ENCODE data around the gene SMURF1. TPM values are rescaled to one million over a fixed set of nuclear protein-coding genes. Genes with fewer than 3 reads are reported as not detected.

The SMURF1 gene
- total RNA-seq, 1 donor from 2014 or later = 44.7 TPM

GRCh38 chr7:99033765-99034164 lies 110.1 kb downstream of the SMURF1 start:
- Histone ChIP-seq H3K27me3 (ENCODE audit: insufficient read depth, low read length) (no peaks in the 10 kb centered on the region), H3K4me3 (ENCODE audit: insufficient read depth, low read depth, low read length) (no peak overlapping the region), H3K79me2 (ENCODE audit: insufficient read depth, low read length) (peaks cover 5% of the 10 kb centered on the region), H3K9ac (ENCODE audit: low read length) (no peak overlapping the region), H3K4me1 (ENCODE audit: insufficient read depth, low read length) (peaks cover 3% of the 10 kb centered on the region), H3K36me3 (ENCODE audit: insufficient read depth, low read length) (peaks cover 72% of the 10 kb centered on the region), H3K9me3 (ENCODE audit: insufficient read depth, low read depth, low read length) (peaks cover 3% of the 10 kb centered on the region), H4K20me1 (ENCODE audit: insufficient read depth, low read length) (peaks cover 71% of the 10 kb centered on the region), H3K4me2 (ENCODE audit: low read length) (no peak overlapping the region), H2AFZ (ENCODE audit: low read depth, low read length) (no peak overlapping the region), H3K27ac (ENCODE audit: low read depth, low read length) (no peak overlapping the region)
- no peak overlapping the region for H3K27ac Mint-ChIP-seq (ENCODE audit: unreplicated experiment)
- TF ChIP-seq, protein P1, sequence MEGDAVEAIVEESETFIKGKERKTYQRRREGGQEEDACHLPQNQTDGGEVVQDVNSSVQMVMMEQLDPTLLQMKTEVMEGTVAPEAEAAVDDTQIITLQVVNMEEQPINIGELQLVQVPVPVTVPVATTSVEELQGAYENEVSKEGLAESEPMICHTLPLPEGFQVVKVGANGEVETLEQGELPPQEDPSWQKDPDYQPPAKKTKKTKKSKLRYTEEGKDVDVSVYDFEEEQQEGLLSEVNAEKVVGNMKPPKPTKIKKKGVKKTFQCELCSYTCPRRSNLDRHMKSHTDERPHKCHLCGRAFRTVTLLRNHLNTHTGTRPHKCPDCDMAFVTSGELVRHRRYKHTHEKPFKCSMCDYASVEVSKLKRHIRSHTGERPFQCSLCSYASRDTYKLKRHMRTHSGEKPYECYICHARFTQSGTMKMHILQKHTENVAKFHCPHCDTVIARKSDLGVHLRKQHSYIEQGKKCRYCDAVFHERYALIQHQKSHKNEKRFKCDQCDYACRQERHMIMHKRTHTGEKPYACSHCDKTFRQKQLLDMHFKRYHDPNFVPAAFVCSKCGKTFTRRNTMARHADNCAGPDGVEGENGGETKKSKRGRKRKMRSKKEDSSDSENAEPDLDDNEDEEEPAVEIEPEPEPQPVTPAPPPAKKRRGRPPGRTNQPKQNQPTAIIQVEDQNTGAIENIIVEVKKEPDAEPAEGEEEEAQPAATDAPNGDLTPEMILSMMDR (IDR thresholded peaks at IDR 0.05; ENCODE audit: insufficient read depth, low read depth, low read length) = no peak
- TF ChIP-seq EZH2 (IDR thresholded peaks at IDR 0.05; ENCODE audit: insufficient read depth, low read length) = no peak
- H3K9me3 Mint-ChIP-seq (ENCODE audit: unreplicated experiment) = no peaks in the 10 kb centered on the region
- DNase-seq (ENCODE audit: low read depth) = no peak
- no peak for FAIRE-seq
- H3K27me3 Mint-ChIP-seq (ENCODE audit: low read depth, unreplicated experiment) = no peaks in the 10 kb centered on the region
- H3K36me3 Mint-ChIP-seq (ENCODE audit: low read depth, unreplicated experiment) = peaks cover 31% of the 10 kb centered on the region
- H3K4me3 Mint-ChIP-seq (ENCODE audit: unreplicated experiment) = no peak overlapping the region
- peaks cover 1% of the 10 kb centered on the region for H3K4me1 Mint-ChIP-seq (ENCODE audit: low read depth, unreplicated experiment)

DNA sequence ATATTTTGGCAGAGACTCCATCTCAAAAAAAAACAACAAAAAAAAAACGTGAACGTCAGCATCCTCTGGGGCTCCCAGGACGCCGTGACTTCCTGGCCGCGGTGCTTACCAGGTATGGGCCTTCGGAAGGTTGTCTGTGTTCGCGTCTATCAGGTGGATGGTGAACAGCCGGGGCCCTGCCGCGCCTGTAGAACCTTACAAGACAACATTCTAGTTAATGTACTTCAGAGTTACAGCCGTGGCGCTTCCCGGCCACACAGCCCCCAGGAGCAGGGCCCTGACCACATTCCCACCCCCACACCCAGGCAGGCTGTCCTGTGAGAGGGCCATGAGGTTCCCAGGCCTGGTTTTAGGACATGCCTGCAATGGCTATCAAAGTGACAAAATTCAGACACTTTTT lies 111.0 kb downstream of the SMURF1 start:
- no peak overlapping the region for H3K4me2 ChIP-seq (ENCODE audit: low read length)
- peaks cover 3% of the 10 kb centered on the region for H3K4me1 ChIP-seq (ENCODE audit: insufficient read depth, low read length)
- peaks cover 1% of the 10 kb centered on the region for H3K4me1 Mint-ChIP-seq (ENCODE audit: low read depth, unreplicated experiment)
- no peaks in the 10 kb centered on the region for H3K27me3 Mint-ChIP-seq (ENCODE audit: low read depth, unreplicated experiment)
- H3K9ac ChIP-seq (ENCODE audit: low read length) = no peak overlapping the region
- H4K20me1 ChIP-seq (ENCODE audit: insufficient read depth, low read length) = peaks cover 72% of the 10 kb centered on the region
- TF ChIP-seq, protein P1 (IDR thresholded peaks at IDR 0.05; ENCODE audit: insufficient read depth, low read depth, low read length) = no peak
- TF ChIP-seq EZH2 (IDR thresholded peaks at IDR 0.05; ENCODE audit: insufficient read depth, low read length) = no peak
- H3K9me3 Mint-ChIP-seq (ENCODE audit: unreplicated experiment) = no peaks in the 10 kb centered on the region
- H3K4me3 Mint-ChIP-seq (ENCODE audit: unreplicated experiment) = no peak overlapping the region
- H3K27ac Mint-ChIP-seq (ENCODE audit: unreplicated experiment) = no peak overlapping the region
- H3K36me3 Mint-ChIP-seq (ENCODE audit: low read depth, unreplicated experiment) = peaks cover 35% of the 10 kb centered on the region
- FAIRE-seq (no peak), DNase-seq (ENCODE audit: low read depth) (no peak)
- H3K27me3 ChIP-seq (ENCODE audit: insufficient read depth, low read length) = no peaks in the 10 kb centered on the region
- no peak overlapping the region for H3K27ac ChIP-seq (ENCODE audit: low read depth, low read length)
- peaks cover 3% of the 10 kb centered on the region for H3K9me3 ChIP-seq (ENCODE audit: insufficient read depth, low read depth, low read length)
- H3K79me2 ChIP-seq (ENCODE audit: insufficient read depth, low read length) = peaks cover 3% of the 10 kb centered on the region
- H3K4me3 ChIP-seq (ENCODE audit: insufficient read depth, low read depth, low read length) = no peak overlapping the region
- H3K36me3 ChIP-seq (ENCODE audit: insufficient read depth, low read length) = peaks cover 73% of the 10 kb centered on the region
- no peak overlapping the region for H2AFZ ChIP-seq (ENCODE audit: low read depth, low read length)

GRCh38 chr7:99031496-99031895 lies 112.4 kb downstream of the SMURF1 start:
- H3K9me3 Mint-ChIP-seq (ENCODE audit: unreplicated experiment) = no peaks in the 10 kb centered on the region
- peaks cover 64% of the 10 kb centered on the region for H3K36me3 ChIP-seq (ENCODE audit: insufficient read depth, low read length)

More at GRCh38 chr7:99031496-99031895, 112.4 kb downstream of the SMURF1 start:
- H3K4me1 Mint-ChIP-seq (ENCODE audit: low read depth, unreplicated experiment) = peaks cover 7% of the 10 kb centered on the region
- Histone ChIP-seq H2AFZ (ENCODE audit: low read depth, low read length) (no peak overlapping the region), H4K20me1 (ENCODE audit: insufficient read depth, low read length) (peaks cover 58% of the 10 kb centered on the region), H3K9me3 (ENCODE audit: insufficient read depth, low read depth, low read length) (peaks cover 3% of the 10 kb centered on the region), H3K4me3 (ENCODE audit: insufficient read depth, low read depth, low read length) (no peak overlapping the region), H3K4me2 (ENCODE audit: low read length) (no peak overlapping the region), H3K4me1 (ENCODE audit: insufficient read depth, low read length) (no peaks in the 10 kb centered on the region), H3K9ac (ENCODE audit: low read length) (no peak overlapping the region), H3K27me3 (ENCODE audit: insufficient read depth, low read length) (no peaks in the 10 kb centered on the region), H3K27ac (ENCODE audit: low read depth, low read length) (no peak overlapping the region), H3K79me2 (ENCODE audit: insufficient read depth, low read length) (peaks cover 3% of the 10 kb centered on the region)
- no peak overlapping the region for H3K4me3 Mint-ChIP-seq (ENCODE audit: unreplicated experiment)
- no peak overlapping the region for H3K27ac Mint-ChIP-seq (ENCODE audit: unreplicated experiment)
- no peak for TF ChIP-seq EZH2 (IDR thresholded peaks at IDR 0.05; ENCODE audit: insufficient read depth, low read length)
- TF ChIP-seq, protein P1 (IDR thresholded peaks at IDR 0.05; ENCODE audit: insufficient read depth, low read depth, low read length) = no peak
- FAIRE-seq = no peak
- H3K27me3 Mint-ChIP-seq (ENCODE audit: low read depth, unreplicated experiment) = no peaks in the 10 kb centered on the region
- H3K36me3 Mint-ChIP-seq (ENCODE audit: low read depth, unreplicated experiment) = peaks cover 38% of the 10 kb centered on the region
- no peak for DNase-seq (ENCODE audit: low read depth)
